ENCODE results near the gene ACSL3. TPM values are rescaled to one million over a fixed set of nuclear protein-coding genes. Genes with fewer than 3 reads are reported as not detected.

The ACSL3 gene
- total RNA-seq, 4 donors from 2014 or later, result 25.6 to 52.2 (median 47.2) TPM

DNA sequence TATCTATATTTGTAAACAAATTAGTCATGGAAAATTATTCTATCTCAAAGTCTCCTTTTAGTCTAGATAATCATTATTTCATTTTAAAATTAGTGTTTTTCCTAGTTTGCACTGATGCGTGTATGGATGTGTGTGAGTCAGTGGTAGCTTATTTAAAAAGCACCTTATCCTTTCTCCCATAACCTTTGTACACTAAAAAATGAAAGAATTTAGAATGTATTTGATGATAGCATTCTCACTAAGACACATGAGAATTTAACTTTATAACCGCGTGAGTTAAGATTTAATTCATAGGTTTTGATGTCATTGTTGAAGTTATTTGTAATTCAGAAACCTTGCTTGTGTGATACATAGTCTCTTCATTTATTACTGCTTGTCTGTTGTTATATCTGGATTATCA lies 81.7 kb downstream of the ACSL3 start:
- TF ChIP-seq POLR2A (IDR thresholded peaks at IDR 0.05), result no peak
- TF ChIP-seq, protein P1, sequence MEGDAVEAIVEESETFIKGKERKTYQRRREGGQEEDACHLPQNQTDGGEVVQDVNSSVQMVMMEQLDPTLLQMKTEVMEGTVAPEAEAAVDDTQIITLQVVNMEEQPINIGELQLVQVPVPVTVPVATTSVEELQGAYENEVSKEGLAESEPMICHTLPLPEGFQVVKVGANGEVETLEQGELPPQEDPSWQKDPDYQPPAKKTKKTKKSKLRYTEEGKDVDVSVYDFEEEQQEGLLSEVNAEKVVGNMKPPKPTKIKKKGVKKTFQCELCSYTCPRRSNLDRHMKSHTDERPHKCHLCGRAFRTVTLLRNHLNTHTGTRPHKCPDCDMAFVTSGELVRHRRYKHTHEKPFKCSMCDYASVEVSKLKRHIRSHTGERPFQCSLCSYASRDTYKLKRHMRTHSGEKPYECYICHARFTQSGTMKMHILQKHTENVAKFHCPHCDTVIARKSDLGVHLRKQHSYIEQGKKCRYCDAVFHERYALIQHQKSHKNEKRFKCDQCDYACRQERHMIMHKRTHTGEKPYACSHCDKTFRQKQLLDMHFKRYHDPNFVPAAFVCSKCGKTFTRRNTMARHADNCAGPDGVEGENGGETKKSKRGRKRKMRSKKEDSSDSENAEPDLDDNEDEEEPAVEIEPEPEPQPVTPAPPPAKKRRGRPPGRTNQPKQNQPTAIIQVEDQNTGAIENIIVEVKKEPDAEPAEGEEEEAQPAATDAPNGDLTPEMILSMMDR (IDR thresholded peaks at IDR 0.05), result no peak
- Histone ChIP-seq H3K36me3 (peaks cover 0 to 13% (median 0%) of the 10 kb centered on the region in 3 donors), H3K27me3 (no peaks in the 10 kb centered on the region), H3K9me3 (no peaks in the 10 kb centered on the region), H3K4me3 (no peak overlapping the region), H3K27ac (no peak overlapping the region), H3K4me1 (peaks cover 0 to 3% (median 0%) of the 10 kb centered on the region in 4 donors)
- no peak for DNase-seq

- H3K27ac ChIP-seq, result no peak overlapping the region
- no peak for TF ChIP-seq POLR2A (IDR thresholded peaks at IDR 0.05)
- TF ChIP-seq, protein P1 (IDR thresholded peaks at IDR 0.05), result no peak
These were observed 82.1 kb downstream of the ACSL3 start for GRCh38 chr2:222942977-222943376.

DNA sequence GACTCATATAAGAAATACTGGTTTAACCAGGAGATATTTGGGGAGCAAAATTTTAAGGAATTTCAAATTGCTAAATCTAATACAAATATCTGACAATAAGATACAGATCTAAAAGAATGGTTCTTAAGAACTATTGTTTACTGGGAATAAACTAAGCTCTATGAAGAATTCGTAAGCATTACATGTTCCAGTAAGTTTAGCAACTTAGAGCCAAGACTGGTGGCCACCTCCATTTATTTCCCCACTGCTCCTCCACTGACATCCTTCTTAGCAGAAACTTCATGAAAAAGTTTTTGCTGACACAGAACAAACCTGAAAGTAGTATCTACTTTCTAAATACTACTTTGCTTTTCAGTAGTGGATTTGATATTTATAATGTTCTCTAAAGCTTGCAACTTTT lies 83.0 kb downstream of the ACSL3 start:
- no peak for DNase-seq
- Histone ChIP-seq H3K4me1 (peaks cover 0 to 3% (median 0%) of the 10 kb centered on the region in 4 donors), H3K9me3 (no peaks in the 10 kb centered on the region), H3K27me3 (no peaks in the 10 kb centered on the region), H3K4me3 (no peak overlapping the region), H3K27ac (no peak overlapping the region), H3K36me3 (peaks cover 0 to 6% (median 0%) of the 10 kb centered on the region in 3 donors)
- no peak for TF ChIP-seq POLR2A (IDR thresholded peaks at IDR 0.05)

More at GRCh38 chr2:222942977-222943376, 82.1 kb downstream of the ACSL3 start:
- no peak for DNase-seq
- H3K36me3 ChIP-seq, result peaks cover 0 to 13% (median 0%) of the 10 kb centered on the region in 3 donors
- H3K4me3 ChIP-seq, result no peak overlapping the region
- no peaks in the 10 kb centered on the region for H3K27me3 ChIP-seq
- peaks cover 0 to 3% (median 0%) of the 10 kb centered on the region in 4 donors for H3K4me1 ChIP-seq
- no peaks in the 10 kb centered on the region for H3K9me3 ChIP-seq

DNA sequence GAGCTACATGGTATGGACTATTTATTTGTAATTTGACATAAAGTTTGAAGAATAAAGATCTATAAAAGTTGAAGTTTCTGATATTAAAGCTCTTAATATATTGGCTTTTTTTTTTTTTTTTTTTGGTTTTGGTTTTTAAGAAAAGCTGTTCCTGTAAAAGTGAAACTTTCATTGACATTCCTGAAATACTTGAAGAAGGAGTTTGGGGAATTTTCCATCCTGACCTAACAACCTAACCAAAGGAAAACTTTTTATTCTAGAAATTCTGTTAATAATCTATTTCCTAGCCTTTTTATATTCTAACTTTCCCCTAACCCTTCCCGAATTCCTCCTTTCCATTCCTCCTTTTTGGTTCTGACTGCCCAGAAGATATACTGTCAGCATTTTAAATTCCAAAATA lies 83.7 kb downstream of the ACSL3 start:
- no peak for TF ChIP-seq POLR2A (IDR thresholded peaks at IDR 0.05)
- TF ChIP-seq, protein P1 (IDR thresholded peaks at IDR 0.05), result no peak
- H3K27ac ChIP-seq, result no peak overlapping the region
- no peak for DNase-seq
- H3K4me1 ChIP-seq, result peaks cover 0 to 3% (median 0%) of the 10 kb centered on the region in 4 donors
- H3K27me3 ChIP-seq, result no peaks in the 10 kb centered on the region
- no peak overlapping the region for H3K4me3 ChIP-seq
- peaks cover 0 to 6% (median 0%) of the 10 kb centered on the region in 3 donors for H3K36me3 ChIP-seq
- no peaks in the 10 kb centered on the region for H3K9me3 ChIP-seq

- no peaks in the 10 kb centered on the region for H3K27me3 ChIP-seq
- no peak overlapping the region for H3K27ac ChIP-seq
- no peaks in the 10 kb centered on the region for H3K9me3 ChIP-seq
- DNase-seq, result no peak
- H3K4me3 ChIP-seq, result no peak overlapping the region
- no peak for TF ChIP-seq POLR2A (IDR thresholded peaks at IDR 0.05)
- TF ChIP-seq, protein P1 (IDR thresholded peaks at IDR 0.05), result no peak
- H3K36me3 ChIP-seq, result peaks cover 0 to 6% (median 0%) of the 10 kb centered on the region in 3 donors
- H3K4me1 ChIP-seq, result peaks cover 0 to 3% (median 0%) of the 10 kb centered on the region in 4 donors
These were observed 84.3 kb downstream of the ACSL3 start for GRCh38 chr2:222944971-222945740.

DNA sequence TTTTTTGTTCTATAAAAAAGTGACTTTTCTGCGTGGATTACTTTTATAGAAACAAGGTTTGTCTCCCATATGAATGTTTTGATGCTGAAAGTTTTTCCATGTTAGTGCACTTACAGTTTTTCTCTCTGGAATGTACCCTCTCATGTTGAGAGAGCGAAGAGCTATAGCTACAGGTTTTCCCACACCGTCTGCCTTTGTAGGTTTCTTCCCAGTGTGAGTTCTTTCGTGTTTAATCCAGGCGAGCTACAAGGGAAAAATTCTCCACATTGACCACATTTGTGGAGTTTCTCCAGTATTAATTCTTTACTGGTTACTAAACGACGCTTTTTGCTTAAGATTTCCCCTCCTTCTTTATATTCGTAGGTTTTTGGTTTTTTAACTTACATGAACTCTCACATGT lies 85.1 kb downstream of the ACSL3 start:
- no peak for TF ChIP-seq POLR2A (IDR thresholded peaks at IDR 0.05)
- peaks cover 0 to 1% (median 0%) of the 10 kb centered on the region in 3 donors for H3K36me3 ChIP-seq
- H3K27ac ChIP-seq, result no peak overlapping the region
- peaks cover 0 to 3% (median 0%) of the 10 kb centered on the region in 4 donors for H3K4me1 ChIP-seq
- DNase-seq, result no peak
- H3K9me3 ChIP-seq, result no peaks in the 10 kb centered on the region
- H3K4me3 ChIP-seq, result no peak overlapping the region
- H3K27me3 ChIP-seq, result no peaks in the 10 kb centered on the region

Data from Peyer's patch (tissue), 4 donors.